IMR-90 (cell line): ENCODE results near the gene PPP1R14D. TPM values are rescaled to one million over a fixed set of nuclear protein-coding genes. Genes with fewer than 3 reads are reported as not detected.

ENCODE experiments used
- ATAC-seq: fragments of 200-7000 bp; cut with Tn5 transposase; 2 replicates; pipeline ENCODE4 v1.9.1; 2020; ENCODE audit warnings: low read depth, mild to moderate bottlenecking, moderate library complexity
- BruUV-seq: library from RNA; stranded (reverse); fragments of 400-500 nt; replicated peaks from 2 replicates; lab custom pipeline; 2021; lab: Mats Ljungman, UMichigan
- CTCF ChIA-PET: fragments of 300-600 bp; formaldehyde crosslinking; extraction: SDS; loops from one replicate; lab custom pipeline; 2021; ENCODE audit warnings: antibody characterized with exemption; lab: Yijun Ruan, JAX
- POLR2A ChIA-PET: fragments of 300-600 bp; sonication (Branson Sonifier 250); formaldehyde crosslinking; loops from one replicate; lab custom pipeline; 2022; ENCODE audit warnings: antibody characterized with exemption; ENCODE audit not compliant: unreplicated experiment; lab: Charles Lee
- DNase-seq: peaks from one replicate; pipeline ENCODE4 v3.0.0; 2013
- H2AFZ ChIP-seq: replicated peaks from 2 replicates; pipeline ENCODE3; 2013; ENCODE audit warnings: low read length, mild to moderate bottlenecking; ENCODE audit not compliant: poor library complexity
- H2AK5ac ChIP-seq: 2 replicates; pipeline ENCODE4 v1.6.1; 2013; ENCODE audit warnings: low read depth, low read length, inconsistent platforms
- H2AK9ac ChIP-seq: replicated peaks from 2 replicates; pipeline ENCODE3; 2013; ENCODE audit warnings: mild to moderate bottlenecking, low read depth, low read length, moderate library complexity; ENCODE audit not compliant: poor library complexity
- H2BK120ac ChIP-seq: 2 replicates; pipeline ENCODE4 v1.6.1; 2013; ENCODE audit warnings: low read depth, low read length, inconsistent platforms
- H2BK15ac ChIP-seq: 3 replicates; pipeline ENCODE4 v1.6.1; 2013; ENCODE audit warnings: low read depth, low read length, inconsistent platforms
- H2BK20ac ChIP-seq: 2 replicates; pipeline ENCODE4 v1.6.1; 2013; ENCODE audit warnings: low read depth, mild to moderate bottlenecking, inconsistent platforms, low read length, moderate library complexity
- H2BK5ac ChIP-seq: 2 replicates; pipeline ENCODE4 v1.6.1; 2013; ENCODE audit warnings: mild to moderate bottlenecking, low read depth, low read length, inconsistent platforms; ENCODE audit not compliant: poor library complexity, severe bottlenecking
- H3K14ac ChIP-seq: replicated peaks from 2 replicates; pipeline ENCODE4 v1.6.1; 2013; ENCODE audit warnings: low read depth, low read length, inconsistent platforms
- H3K18ac ChIP-seq: 2 replicates; pipeline ENCODE4 v1.6.1; 2013; ENCODE audit warnings: low read depth, low read length, control low read depth
- H3K23ac ChIP-seq: 2 replicates; pipeline ENCODE4 v1.6.1; 2013; ENCODE audit warnings: low read depth, low read length, inconsistent platforms
- H3K27ac ChIP-seq: 2 replicates; pipeline ENCODE4 v1.5.1; 2013; ENCODE audit warnings: mild to moderate bottlenecking, control low read depth, low read length; ENCODE audit not compliant: insufficient read depth
- H3K27me3 ChIP-seq: 2 replicates; pipeline ENCODE4 v1.6.1; 2013; ENCODE audit warnings: low read length; ENCODE audit not compliant: control insufficient read depth, insufficient read depth
- H3K36me3 ChIP-seq: 2 replicates; pipeline ENCODE4 v1.6.1; 2013; ENCODE audit warnings: low read length, mixed read lengths; ENCODE audit not compliant: control insufficient read depth, insufficient read depth
- H3K4ac ChIP-seq: 2 replicates; pipeline ENCODE4 v1.6.1; 2013; ENCODE audit warnings: low read depth, low read length, inconsistent platforms
- H3K4me1 ChIP-seq: 2 replicates; pipeline ENCODE4 v1.6.1; 2013; ENCODE audit warnings: low read length, mixed read lengths; ENCODE audit not compliant: control insufficient read depth, insufficient read depth
- H3K4me2 ChIP-seq: 2 replicates; pipeline ENCODE4 v1.6.1; 2013; ENCODE audit warnings: low read depth, mild to moderate bottlenecking, control low read depth, low read length, moderate library complexity
- H3K4me3 ChIP-seq: 2 replicates; pipeline ENCODE4 v1.5.1; 2013; ENCODE audit warnings: low read depth, mild to moderate bottlenecking, control low read depth, low read length, moderate library complexity; ENCODE audit not compliant: insufficient read depth
- H3K56ac ChIP-seq: 2 replicates; pipeline ENCODE4 v1.6.1; 2013; ENCODE audit warnings: low read length, inconsistent platforms; ENCODE audit not compliant: insufficient read depth; ENCODE audit errors: extremely low read depth
- H3K79me1 ChIP-seq, 2 experiments: 2 replicates each; pipeline ENCODE4 v1.6.1; 2013; ENCODE audit warnings: low read length in 2 of 2, inconsistent platforms in 1 of 2, low read depth in 1 of 2
- H3K9ac ChIP-seq: 2 replicates; pipeline ENCODE4 v1.6.1; 2013; ENCODE audit warnings: low read depth, low read length, control low read depth
- H3K9me1 ChIP-seq: 2 replicates; pipeline ENCODE4 v1.6.1; 2013; ENCODE audit warnings: low read length, inconsistent platforms; ENCODE audit not compliant: insufficient read depth
- H3K9me3 ChIP-seq: 2 replicates; pipeline ENCODE4 v1.6.1; 2013; ENCODE audit warnings: low read length; ENCODE audit not compliant: control insufficient read depth, insufficient read depth
- H4K20me1 ChIP-seq: 2 replicates; pipeline ENCODE4 v1.6.1; 2013; ENCODE audit warnings: low read length, inconsistent platforms; ENCODE audit not compliant: insufficient read depth
- H4K5ac ChIP-seq: 2 replicates; pipeline ENCODE4 v1.6.1; 2013; ENCODE audit warnings: mild to moderate bottlenecking, low read depth, low read length, control low read depth
- H4K8ac ChIP-seq, 2 experiments: 2 replicates each; pipeline ENCODE4 v1.6.1; 2013; ENCODE audit warnings: low read depth in 2 of 2, low read length in 2 of 2, control low read depth in 1 of 2, inconsistent platforms in 1 of 2
- H4K91ac ChIP-seq: 2 replicates; pipeline ENCODE4 v1.6.1; 2013; ENCODE audit warnings: low read depth, low read length, inconsistent platforms; ENCODE audit not compliant: insufficient read depth
- BHLHE40 ChIP-seq: fragments of 150-350 bp; IDR thresholded peaks from 2 replicates; pipeline ENCODE4 v1.6.1; 2016; ENCODE audit warnings: mild to moderate bottlenecking, low read depth, low read length
- CEBPB ChIP-seq: IDR thresholded peaks from 2 replicates; pipeline ENCODE4 v1.6.1; 2012; ENCODE audit warnings: low read depth, low read length, improper control_type of control experiment
- CHD1 ChIP-seq: IDR thresholded peaks from 2 replicates; pipeline ENCODE4 v1.6.1; 2012; ENCODE audit warnings: low read depth, low read length, improper control_type of control experiment
- MXI1 ChIP-seq: IDR thresholded peaks from 2 replicates; pipeline ENCODE4 v1.6.1; 2012; ENCODE audit warnings: low read depth, mild to moderate bottlenecking, low read length, moderate library complexity, borderline replicate concordance
- RAD21 ChIP-seq: IDR thresholded peaks from 2 replicates; pipeline ENCODE4 v1.6.1; 2012; ENCODE audit warnings: low read length, improper control_type of control experiment
- RCOR1 ChIP-seq: IDR thresholded peaks from 2 replicates; pipeline ENCODE4 v1.6.1; 2012; ENCODE audit warnings: mild to moderate bottlenecking, low read length, improper control_type of control experiment; ENCODE audit not compliant: insufficient replicate concordance
- RFX5 ChIP-seq: IDR thresholded peaks from 2 replicates; pipeline ENCODE4 v1.8.0; 2012; ENCODE audit warnings: low read depth, mild to moderate bottlenecking, low read length, moderate library complexity
- WGBS, 2 experiments: methylation state at CpG; one replicate each; pipeline versions ENCODE4 v1.1.5 to v1.1.7; 2013; ENCODE audit warnings: missing lambda C conversion rate in 2 of 2; ENCODE audit not compliant: insufficient read length in 1 of 2; ENCODE audit errors: extremely low coverage in 2 of 2; 5-methylcytosine and 5-hydroxymethylcytosine counted together
- dilution Hi-C: fragments of 300-500 bp; cut with HindIII; formaldehyde crosslinking; loops from one replicate; pipeline ENCODE4 v1.14.3; 2018; ENCODE audit warnings: low sequenced_read_pairs; ENCODE audit not compliant: unreplicated experiment
- in situ Hi-C: fragments of 300-500 bp; cut with MboI; formaldehyde crosslinking; loops from 3 replicates; pipeline ENCODE4 v1.14.3; 2019; ENCODE audit warnings: low sequenced_read_pairs, inconsistent platforms, mixed read lengths
- intact Hi-C: fragments of 100-400 bp; cut with micrococcal nuclease; formaldehyde crosslinking; loops from 2 replicates; pipeline ENCODE4 v1.10.0; 2022
- polyA plus RNA-seq, 3 experiments: library from polyadenylated mRNA; depleted of rRNA; stranded (reverse); fragments of >200 nt; gene quantifications; 2 replicates each; pipeline ENCODE4 v1.2.3, GENCODE V29; 2012; ENCODE audit warnings: low replicate concordance in 1 of 3
- total RNA-seq: library from RNA; depleted of rRNA; stranded (reverse); fragments of >200 nt; gene quantifications from 2 replicates; pipeline ENCODE4 v1.2.3, GENCODE V29; 2012

Gene PPP1R14D
- total and polyA plus RNA-seq, 2 of the 4 experiments (the other 2 are of a cell fraction) = not detected

DNA sequence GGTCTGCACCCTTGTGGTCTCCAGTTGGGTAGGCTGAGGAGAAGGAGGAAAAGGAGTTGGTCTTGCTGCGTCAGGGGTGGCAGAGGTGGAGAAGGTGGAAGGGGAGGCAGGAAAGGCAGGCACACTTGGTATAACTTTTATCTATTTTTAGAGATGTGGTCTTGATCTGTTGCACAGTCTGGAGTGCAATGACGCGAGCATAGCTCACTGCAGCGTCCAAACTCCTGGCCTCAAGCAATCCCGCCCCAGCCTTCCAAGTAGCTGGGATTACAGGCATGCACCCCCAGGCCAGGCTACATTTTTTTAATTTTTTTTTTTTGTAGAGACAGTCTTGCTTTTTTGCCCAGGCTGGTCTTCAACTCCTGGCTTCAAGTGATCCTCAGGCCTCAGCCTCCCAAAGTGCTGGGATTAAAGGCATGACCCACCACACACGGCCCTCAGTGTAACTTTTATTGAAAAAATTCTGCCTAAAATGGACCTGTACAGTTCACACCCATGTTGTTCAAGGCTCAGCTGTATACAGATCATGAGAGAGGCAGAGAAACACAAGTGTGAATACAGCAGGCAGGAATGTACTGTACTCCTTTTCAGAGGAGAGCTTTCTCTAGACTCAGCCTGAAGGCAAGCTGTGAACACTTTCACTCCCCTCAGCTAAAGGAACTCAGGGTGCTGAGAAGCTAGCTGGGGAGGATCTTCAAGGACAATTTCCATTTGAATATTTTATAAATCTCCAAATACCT is 47.7 kb upstream of the PPP1R14D start:
- Histone ChIP-seq H3K36me3 (no peaks in the 10 kb centered on the region), H3K4me2 (no peak overlapping the region), H4K20me1 (no peaks in the 10 kb centered on the region), H3K9me3 (no peaks in the 10 kb centered on the region), H3K27me3 (peaks cover 21% of the 10 kb centered on the region), H3K4me1 (no peaks in the 10 kb centered on the region), H3K9ac (no peak overlapping the region), H2BK20ac (no peak overlapping the region), H3K18ac (no peak overlapping the region), H2BK5ac (no peak overlapping the region), H4K8ac (no peak overlapping the region), H2BK15ac (no peak overlapping the region), H3K4ac (no peak overlapping the region), H3K14ac (no peak overlapping the region), H2AFZ (no peak overlapping the region), H2AK9ac (no peak overlapping the region), H2BK120ac (no peak overlapping the region), H3K23ac (no peak overlapping the region), H3K56ac (no peak overlapping the region), H2AK5ac (no peak overlapping the region), H3K27ac (no peak overlapping the region), H4K5ac (no peak overlapping the region), H3K9me1 (no peaks in the 10 kb centered on the region), H4K91ac (no peak overlapping the region), H3K4me3 (no peak overlapping the region), H3K79me1 (no peaks in the 10 kb centered on the region)
- no TSS peak for BruUV-seq
- in situ Hi-C loops (no loop called here), dilution Hi-C loops (no loop called here), intact Hi-C loops (no loop called here)
- ATAC-seq (0 out of 2 replicates have a peak, but pooled peaks have one; percentile 25), DNase-seq (no peak)
- TF ChIP-seq MXI1 (no peak), RCOR1 (no peak), CEBPB (no peak), RAD21 (no peak), BHLHE40 (no peak), CHD1 (no peak), RFX5 (no peak)
- POLR2A ChIA-PET = no interaction called here
- CTCF ChIA-PET = interaction anchor here (0.6 to 1.3 kb wide), 3 partner anchors 18 to 37 kb away, joined by 3 to 5 read pairs (median 3); partner anchors contain the start of gene VPS18
- 90% methylated on average over 2 of the region's 6 CpGs; no CpG with 5 or more reads in 1 of the 2 experiments for WGBS, 2 experiments
